ENCODE data around the gene RNLS.
A peak's percentile ranks its signal among the peaks of the same experiment; 100 is the strongest.
"Not testable (repeated sequence)": the region's sequence is repeated elsewhere in the genome, so short reads cannot be mapped to it uniquely, and the experiment has no call there.

RNLS gene

DNA sequence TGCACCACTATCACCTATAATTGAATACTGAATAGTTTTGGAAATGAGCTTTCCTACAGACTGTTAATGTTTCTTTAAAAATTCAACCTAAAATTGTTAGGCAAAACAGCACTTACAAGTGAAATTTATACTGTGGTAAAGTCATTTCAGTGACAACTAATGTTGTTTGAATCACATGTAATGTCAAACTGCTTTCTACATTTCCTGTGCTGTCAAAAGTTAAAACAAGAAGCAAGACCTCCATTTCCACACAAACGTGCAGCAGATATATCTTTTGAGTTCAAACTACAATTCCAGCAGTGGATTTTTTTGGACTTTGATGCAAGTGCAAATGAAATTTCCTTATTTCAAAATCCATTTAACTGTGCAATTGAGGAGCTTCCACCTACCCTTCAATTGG, 199.8 kb downstream of the RNLS start:
- no peak for DNase-seq

DNA sequence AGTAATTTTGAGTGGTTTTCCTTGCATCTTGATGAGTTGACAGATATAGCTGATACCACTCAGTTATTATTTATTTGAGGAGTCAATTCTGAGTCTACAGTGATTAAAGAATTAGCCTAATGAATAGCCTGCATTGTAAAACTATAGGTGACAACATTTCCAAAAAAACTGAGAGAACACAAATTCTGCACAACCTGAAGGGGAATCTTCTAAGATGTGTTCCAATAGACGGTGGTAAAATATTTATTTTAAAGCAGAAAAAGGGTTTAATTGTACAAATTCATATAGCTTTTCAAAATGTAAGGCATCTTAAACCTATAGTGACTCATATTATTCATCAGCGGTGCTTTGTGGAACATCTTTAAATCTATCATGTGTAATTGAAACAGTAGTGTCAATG, 200.4 kb downstream of the RNLS start:
- no peak for DNase-seq

DNA sequence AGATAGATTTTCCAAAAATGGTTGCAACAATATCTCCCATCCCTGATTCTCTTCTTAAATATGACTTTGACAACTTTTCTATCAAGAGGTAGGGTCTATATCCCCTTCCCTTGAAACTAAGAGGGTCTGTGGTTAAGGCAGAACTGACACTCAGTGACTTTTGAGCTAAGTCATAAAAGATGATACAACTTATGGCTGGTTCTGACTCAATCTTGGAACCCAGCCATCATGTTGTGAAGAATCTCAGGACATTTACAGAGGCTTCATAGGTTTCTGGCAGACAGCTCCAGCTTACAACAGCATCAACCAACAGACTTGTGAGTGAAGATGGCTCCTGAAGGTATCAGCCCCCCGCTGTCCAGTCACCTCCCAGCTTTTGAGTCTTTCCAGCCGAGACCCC, 203.5 kb downstream of the RNLS start:
- DNase-seq, result no peak

DNA sequence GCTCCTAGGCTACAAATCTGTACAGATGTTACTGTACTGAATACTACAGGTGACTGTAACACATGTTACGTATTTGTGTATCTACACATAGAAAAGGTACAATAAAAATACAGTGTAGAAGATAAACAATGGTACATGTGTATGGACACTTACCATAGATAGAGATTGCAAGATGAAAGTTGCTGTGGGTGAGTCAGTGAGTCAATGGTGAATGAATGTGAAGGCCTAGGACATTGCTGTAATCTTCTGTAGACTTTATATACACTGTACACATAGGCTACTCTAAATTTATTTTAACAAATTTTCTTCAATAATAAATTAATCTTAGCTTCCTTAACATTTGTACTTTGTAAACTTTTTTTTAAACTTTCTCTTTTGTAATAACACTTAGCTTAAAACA, 205.6 kb downstream of the RNLS start:
- DNase-seq, result no peak

DNA sequence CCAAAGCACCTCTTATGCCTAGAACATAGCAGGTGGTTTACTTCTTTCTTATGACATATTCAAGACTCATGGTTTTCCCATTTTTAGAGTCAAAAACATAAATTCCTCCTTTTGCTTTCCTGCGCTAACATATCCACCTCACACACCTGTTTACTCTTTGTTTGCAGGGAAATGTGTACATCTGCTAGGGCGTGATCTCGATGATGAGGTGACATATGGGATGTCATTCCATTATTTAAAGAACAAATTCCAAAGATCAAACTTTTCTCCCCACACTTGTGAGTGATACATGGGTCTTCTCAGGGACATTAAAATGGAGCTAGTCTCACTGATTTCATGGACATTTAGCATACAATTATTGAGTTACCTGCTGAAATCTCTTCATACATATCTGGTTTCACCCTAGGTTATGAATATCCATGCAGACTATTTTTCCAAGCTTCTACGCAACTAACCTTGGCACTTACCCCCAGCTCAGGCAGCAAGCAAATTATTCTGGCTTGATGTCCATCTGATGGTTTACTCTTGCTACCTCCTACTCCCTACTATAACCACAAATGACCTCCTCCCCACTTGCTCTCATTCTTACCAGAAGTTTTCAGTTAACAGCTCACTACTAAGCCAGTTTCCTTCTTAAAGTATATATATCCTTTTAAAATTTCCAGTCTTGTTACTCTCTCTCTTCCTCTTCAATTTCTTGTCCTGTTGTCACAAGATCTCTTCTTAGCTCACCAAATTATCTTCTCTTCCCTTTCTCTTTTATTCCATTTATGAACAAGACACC, 208.5 kb downstream of the RNLS start:
- no peak for DNase-seq

DNA sequence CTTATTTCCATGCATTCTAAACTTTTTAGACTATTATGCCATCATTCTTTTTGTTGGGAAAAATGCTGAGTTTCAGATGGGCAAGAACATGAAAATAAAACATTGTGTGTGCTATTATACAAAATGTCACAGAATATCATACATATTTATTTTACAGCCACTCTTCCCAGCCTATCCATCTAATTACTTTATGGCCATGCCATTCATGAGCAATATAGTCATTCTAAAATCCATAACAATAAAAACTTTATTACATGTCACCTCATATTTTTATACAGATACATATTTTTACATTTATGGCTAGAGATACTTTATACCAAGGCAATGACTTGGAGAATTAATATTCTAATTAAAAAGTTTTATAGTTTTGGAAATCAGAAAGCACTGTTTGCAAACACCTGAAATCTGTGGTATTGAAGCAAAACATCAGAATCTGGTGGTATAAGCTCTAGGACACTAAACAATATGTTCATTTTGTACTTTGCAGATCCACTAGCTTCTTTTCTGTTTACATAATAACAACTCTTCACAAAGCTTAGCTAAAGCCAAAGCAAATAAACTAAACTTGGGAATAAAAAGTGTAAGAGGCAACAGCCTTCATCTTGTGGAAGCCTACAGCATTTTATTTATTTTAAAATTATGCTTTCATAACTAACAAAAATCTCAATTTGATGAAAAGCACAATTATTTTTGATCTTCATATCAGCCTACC, 210.1 kb downstream of the RNLS start:
- no peak for DNase-seq

DNA sequence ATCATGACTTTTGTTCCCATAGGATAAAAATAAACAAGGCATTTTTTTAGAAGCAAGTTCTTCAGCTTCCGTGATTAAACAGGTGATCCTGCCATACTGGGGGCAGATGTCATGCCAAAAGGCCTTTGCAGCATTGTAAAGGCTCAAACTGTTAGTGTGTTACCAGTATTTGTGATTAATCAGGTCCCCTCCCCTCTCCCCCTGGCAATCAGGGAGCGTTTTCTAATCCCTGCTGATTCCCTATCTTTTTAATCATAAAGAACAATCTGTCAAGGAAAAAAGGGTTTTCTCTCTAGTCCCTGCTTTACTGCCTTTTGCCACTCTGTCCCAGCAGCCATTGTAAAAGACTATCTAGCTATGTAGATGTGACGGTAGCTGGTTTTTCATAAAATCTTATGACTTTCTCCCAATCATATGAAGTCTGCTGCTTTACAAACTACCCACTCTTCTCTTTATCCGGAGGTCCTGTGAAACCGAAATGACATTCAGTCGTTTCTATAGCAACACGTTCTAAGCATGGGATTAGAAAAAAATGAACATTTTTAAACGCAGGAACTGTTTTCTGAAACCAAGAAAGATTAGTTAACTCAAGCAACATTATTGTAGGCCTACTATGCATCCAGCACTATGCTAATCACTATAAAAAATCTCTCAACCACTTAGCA, 210.9 kb downstream of the RNLS start:
- DNase-seq, result no peak

DNA sequence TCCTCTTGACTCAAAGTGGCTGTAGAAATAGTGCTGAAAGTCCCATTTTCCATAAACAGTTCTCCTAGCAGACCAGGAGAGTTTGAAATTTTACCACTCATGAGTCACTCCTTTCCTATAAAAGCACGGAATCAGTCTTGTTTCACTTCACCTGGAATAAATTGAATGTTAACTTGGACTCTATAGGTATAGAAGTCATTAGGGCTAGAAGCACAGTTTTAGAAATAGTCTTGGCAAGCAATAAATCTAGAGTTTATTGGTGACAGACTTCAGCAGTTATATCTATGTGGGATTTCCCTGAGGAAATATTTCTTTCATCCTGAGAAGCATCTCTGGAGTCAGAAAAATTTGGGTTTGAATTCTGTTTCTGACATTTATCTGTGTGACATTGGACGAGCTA, 212.4 kb downstream of the RNLS start:
- DNase-seq, result no peak

DNA sequence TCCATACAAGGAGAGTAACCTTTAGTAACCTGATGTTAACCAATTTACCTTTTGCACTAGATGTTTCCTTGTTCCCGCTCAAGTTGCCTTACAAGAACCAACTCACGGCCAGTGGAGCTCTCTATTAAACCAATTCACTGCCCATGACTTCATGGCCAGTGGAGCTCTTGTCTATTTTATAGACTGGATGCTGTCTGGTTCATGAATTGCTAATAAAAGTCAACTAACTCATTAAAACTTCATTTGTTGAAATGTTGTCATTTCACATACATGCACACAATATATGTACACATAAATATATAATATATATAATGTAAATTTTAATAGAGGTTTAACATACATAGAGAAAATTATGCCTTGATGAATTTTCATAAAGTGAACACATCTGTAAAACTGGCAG, 216.3 kb downstream of the RNLS start:
- no peak for DNase-seq

DNA sequence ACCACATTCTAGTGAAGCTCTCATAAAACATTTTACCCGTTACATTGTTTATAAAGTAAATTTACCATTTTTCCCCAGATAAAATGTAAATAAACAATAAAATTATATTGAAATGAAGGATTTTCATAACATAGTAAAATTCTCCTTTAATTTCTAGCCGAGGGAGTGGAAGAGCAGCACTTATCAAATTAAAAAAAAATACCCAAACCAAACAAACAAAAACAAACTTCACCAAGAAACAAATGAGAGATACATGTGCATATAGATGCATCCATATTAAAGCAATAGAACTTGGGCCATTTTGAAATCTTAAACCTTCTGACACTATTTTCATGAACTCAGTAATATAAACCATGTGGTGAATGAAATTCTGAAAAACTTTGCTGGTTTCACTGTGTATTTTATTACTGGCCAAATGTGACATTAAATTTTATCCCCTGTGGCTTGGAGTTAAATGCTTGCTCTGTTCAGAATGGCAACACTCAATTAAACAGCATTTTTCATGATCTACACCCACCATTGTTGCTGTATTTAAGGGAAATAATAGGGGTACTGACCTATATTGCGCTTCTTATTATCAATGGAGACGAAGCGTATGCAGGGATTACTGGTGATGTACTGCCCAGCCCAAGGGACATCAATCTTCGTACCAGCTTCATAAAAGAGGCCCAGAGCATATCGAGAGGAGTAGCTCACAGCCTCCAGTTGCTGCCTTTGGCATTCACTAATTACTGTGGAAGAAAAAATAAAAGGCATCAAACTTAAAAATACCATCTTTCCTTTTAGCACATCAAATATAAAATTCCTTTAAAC, 220.9 kb downstream of the RNLS start:
- DNase-seq, result no peak

DNA sequence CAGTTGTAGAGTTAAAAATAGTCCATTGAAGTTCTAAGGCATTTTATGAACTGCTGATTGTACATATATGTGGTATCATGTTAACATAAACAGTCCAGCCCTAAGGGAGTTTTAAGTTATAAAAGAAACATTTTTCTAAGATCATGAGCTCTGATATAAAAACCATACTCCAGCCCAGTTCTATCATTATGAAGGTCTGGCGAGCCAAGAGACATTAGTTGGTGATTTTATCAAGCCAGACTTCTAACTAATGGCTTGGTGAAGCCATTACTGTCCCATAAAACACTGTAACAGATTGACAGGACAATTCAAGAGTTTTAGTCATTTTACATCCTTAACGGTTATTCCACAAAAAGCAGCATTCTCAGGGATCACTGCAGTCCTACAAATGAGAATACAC, 221.6 kb downstream of the RNLS start:
- no peak for DNase-seq

DNA sequence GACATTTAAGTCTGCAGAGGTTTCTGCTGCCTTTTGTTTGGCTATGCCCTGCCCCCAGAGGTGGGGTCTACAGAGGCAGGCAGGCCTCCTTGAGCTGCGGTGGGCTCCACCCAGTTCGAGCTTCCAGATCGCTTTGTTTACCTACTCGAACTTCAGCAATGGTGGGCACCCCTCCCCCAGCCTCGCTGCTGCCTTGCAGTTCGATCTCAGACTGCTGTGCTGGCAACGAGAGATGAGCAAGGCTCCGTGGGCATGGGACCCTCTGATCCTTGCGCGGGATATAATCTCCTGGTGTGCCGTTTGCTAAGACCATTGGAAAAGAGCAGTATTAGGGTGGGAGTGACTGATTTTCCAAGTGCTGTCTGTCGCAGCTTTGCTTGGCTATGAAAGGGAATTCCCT, 227.4 kb downstream of the RNLS start:
- not testable (repeated sequence) for DNase-seq

DNA sequence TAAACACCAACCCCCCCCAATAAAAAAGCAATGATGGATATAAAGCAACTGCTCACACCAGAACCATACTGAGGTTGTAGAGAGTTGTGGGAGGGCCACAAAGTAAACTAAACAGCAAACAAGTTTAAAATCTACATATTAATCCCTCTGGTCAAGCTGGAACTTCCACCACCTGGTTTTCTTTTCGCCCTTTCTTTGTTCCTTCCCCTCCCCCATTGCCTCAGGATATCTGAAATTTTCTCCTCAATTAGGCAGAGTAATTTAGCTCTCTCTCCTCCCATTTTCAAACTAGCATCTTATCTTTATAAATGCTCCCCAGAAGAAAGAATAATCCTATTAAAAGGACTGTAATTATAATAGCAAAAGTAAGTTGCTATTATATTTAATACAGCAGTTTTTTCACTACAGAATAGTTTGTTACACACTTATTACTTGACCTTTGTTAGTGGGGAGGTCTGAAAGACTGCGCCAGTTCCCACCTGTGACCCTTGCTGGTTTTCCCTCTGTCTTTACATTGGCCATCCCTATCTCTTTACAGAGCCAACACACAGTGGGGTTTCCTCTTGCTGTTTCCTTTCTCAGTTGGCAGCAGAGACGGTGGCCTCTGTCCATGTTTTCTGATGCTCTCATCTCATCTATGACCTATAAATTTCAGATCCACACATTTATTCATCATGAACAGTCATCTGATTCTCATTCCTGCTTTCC, 235.4 kb downstream of the RNLS start:
- DNase-seq, result no peak

DNA sequence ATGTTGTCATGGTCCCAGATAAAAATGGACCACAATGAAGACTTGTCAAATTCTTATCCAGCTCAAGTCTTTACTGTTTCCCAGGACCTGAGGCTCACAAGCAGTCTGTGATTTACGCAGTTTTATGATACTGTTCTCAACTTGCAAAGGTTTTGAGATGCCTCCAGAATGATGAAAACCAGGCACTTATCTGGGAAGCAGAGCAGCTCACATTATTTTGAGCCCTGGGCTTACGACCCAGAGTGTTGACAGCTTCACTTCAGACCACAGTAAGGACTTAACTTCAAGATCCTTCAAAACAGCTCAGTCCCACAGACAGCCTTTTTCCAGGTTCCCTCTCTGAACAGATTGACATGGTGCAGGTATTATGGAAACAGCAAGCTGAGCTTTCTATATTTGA, 236.1 kb downstream of the RNLS start:
- no peak for DNase-seq

DNA sequence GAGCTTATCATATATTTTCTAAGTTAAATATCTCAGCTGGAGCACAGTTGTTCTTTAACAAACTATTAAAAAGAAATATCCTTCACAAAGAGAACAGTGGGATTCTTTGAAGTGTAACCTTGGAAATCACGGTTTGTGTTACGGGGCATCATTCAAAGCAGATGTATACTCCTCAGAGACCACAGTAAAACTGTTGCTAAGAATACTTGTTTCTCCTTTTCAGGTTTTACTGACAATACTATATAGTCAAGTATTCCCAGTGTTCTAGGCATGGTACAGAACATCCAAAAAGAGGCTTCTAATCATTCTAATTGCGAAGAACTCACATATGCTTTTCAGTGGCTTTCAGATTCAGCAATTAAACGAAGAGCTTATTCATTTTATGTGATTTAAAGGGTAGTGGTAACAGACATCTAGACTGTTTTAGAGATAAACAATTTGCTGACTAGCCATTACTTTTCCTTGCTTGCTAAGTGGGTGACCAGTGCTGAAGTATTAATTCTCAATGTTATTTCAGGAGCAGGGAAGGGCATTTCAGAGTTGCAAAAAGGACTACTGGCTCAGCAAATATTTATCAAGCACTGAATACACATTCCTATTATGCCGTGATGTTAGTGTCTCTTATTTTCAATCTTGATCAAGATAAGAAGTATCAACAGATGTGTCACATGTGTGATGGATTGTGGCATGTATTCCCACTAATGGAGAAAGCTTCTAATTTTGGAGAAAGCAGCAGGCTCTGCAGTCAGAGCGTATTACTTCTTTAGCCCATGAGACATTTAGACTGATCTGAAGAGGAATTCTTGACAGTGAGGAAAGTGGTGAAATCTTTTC, 236.8 kb downstream of the RNLS start:
- no peak for DNase-seq

DNA sequence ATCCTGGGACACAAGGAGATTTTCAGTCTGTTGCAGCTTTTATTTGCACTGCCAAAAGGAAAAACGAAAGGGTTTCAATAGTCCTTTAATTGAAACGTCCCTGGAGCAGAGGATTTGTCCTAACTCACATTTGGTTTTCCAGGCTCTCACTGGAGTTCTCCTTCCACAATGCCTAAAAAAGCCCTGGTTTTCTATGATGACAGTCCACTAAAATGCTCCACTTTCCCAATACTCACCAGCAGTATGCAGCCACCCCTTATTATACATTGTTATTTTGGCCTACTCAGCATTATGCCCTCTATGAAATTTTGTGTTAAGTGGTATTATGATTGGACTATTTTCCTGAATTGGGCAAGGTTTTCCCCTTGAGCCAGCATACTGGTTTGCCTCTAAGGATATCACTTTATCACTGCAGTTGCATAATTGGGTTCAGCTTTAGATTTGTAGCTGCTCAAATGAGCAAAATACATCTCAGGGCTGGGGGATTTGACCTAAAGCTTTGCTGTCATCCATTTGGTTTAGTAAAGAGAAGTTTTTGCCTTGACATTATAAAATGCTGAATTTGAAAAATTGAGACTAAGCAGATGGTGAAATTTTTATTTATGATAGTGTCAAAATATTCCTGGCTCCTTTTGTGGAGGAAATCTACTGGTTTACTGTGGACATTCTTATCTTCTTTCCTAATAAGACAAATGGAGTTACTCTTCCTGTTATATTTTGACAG, 239.2 kb downstream of the RNLS start:
- DNase-seq, result peak; percentile 30

DNA sequence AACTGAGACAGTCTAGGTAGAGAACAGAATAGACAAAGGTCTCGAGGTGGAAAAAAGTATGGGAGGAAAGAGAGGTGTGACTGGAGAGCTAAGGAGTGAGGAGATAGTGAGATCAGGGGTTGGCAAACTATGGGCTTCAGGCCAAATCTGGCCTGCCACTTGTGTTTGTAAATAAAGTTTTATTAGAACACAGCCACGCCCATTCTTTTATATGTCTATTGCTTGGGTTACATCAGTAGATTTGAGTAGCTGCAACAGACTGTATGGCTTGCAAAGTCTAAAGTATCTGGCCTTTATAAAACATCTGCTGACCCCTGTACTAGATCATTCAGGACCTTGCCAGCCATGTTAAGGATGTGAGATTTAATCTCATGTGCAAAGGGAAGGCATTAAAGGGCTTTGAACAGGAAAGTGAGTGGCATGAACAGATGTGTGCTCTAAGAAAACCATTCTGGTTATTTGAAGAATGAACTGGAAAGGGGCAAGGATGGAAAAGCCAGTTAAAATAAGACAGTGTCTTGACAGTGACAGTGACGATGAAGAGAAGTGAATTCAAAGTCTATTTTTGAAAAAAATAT, 240.3 kb downstream of the RNLS start:
- DNase-seq, result no peak

DNA sequence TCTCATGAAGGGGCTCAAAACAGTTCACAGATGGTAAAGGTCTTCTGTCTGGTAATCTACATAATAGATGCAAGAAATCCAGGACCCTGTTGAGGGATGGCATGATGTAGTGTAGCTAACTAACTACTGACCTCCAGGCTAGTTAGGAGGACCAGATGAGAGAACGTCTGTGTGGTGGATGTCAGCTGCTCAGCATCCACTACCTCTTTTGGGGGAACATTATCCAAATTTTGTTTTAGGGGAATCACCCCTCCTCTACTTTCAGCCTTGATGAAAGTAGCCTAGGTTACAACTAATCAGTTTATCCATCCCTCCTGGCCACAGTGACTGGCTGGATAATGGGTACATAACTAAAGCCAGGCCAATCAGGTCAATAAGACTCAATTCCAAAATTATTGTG, 246.0 kb downstream of the RNLS start:
- no peak for DNase-seq

DNA sequence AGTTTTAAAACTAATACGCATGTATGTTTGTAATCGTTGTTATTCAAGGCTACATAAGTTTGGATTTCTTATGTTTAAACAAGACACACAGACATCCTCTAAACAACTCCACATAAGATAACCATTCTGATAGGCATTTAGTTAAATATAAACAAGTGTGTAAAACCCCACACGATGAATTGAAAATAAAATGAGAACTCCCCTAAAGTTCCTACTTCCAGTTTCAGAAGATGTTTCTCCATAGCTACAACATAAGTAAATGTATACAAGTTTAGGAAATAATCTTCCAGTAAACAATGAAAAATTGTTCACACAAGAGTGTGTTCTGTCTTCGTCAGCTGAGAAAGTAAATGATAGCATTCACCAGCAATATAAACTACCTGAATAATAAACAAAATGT, 246.8 kb downstream of the RNLS start:
- no peak for DNase-seq

DNA sequence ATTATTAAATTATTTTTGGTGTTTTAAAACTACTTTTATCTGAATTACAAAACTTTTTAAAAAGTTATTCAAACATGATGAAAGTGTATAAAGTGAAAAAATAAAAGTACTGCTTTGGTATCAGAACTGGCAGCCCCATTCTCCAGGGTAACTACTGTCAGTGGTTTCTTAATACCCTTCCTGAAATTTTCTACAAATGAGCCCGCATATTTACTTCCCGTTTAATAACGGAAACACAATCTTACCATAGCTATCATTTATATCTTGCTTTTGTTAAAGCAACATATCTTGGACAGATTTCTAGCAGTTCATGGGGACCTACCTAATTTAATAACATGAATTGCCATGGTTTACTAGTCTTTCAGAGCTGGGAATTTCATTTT, 249.9 kb downstream of the RNLS start:
- DNase-seq, result no peak

Data from midbrain (tissue), 1 donor.